GM20000 (cell line): ENCODE measurements around the gene PARN.

Source experiments
- DNase-seq: peaks from one replicate; pipeline ENCODE4 v3.0.0; 2012; ENCODE audit warnings: low spot score
- CTCF ChIP-seq: IDR thresholded peaks from 2 replicates; pipeline ENCODE4 v1.5.1; 2012; ENCODE audit warnings: mild to moderate bottlenecking, control low read depth; ENCODE audit errors: extremely low read depth, missing control alignments

The PARN gene

GRCh38 chr16:14490235-14490634 lies 139.8 kb downstream of the PARN start:
- DNase-seq: no peak
- no peak for TF ChIP-seq CTCF

GRCh38 chr16:14489460-14489859 lies 140.6 kb downstream of the PARN start:
- DNase-seq: no peak
- TF ChIP-seq CTCF: no peak

- no peak for TF ChIP-seq CTCF
- DNase-seq: no peak
These were observed 142.5 kb downstream of the PARN start for GRCh38 chr16:14487579-14487978.

- no peak for TF ChIP-seq CTCF
- DNase-seq: no peak
These were observed 143.3 kb downstream of the PARN start for GRCh38 chr16:14486520-14487303.

- no peak for TF ChIP-seq CTCF
- DNase-seq: no peak
These were observed 144.1 kb downstream of the PARN start for GRCh38 chr16:14485811-14486519.

- TF ChIP-seq CTCF: peak; percentile 5
These were observed 144.9 kb downstream of the PARN start for GRCh38 chr16:14485121-14485551.

GRCh38 chr16:14483819-14484385 lies 146.2 kb downstream of the PARN start:
- TF ChIP-seq CTCF: no peak
- no peak for DNase-seq

More at GRCh38 chr16:14485121-14485551, 144.9 kb downstream of the PARN start:
- no peak for DNase-seq
